ENCODE results near the gene C16orf87.

DNA sequence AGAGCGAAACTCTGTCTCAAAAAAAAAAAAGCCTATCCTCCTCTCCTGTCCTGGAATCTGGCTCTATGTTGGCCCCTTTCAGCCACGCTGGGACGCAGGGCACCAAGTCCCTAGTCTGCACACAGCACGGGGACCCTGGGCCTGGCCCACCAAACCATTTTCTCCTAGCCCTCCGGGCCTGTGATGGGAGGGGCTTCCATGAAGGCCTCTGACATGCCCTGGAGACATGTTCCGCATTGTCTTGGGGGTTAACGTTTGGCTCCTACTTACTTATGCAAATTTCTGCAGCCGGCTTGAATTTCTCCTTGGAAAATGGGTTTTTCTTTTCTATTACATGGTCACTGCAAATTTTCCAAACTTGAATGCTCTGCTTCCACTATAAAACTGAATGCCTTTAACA is 40.6 kb upstream of the C16orf87 start:
- TF ChIP-seq RAD21 (conservative IDR thresholded peaks at IDR 0.05) (no peak), TAF1 (IDR thresholded peaks at IDR 0.05; ENCODE audit: low read depth) (no peak), CTCF (IDR thresholded peaks at IDR 0.05; ENCODE audit: poor library complexity, severe bottlenecking) (no peak), EP300 (conservative IDR thresholded peaks at IDR 0.05; ENCODE audit: poor library complexity, severe bottlenecking) (no peak), EZH2 (IDR thresholded peaks at IDR 0.05; ENCODE audit: borderline replicate concordance, insufficient read depth, low read length, poor library complexity, severe bottlenecking) (no peak), POLR2AphosphoS5 (IDR thresholded peaks at IDR 0.05) (no peak)

Measured in neural cell (in vitro differentiated cells).